GM18907 (cell line): Measurements from ENCODE around the gene TPRN.
A peak's percentile ranks its signal among the peaks of the same experiment; 100 is the strongest.

Experiments used
- ATAC-seq: cut with Tn5 transposase; IDR thresholded peaks from one replicate; pipeline ENCODE4 v1.9.1; 2021; ENCODE audit warnings: mild to moderate bottlenecking, moderate library complexity; ENCODE audit not compliant: unreplicated experiment

TPRN gene

GRCh38 chr9:137236936-137237421, 36.4 kb upstream of the TPRN start:
- no peak for ATAC-seq

- peak; percentile 23 for ATAC-seq
These were observed 35.8 kb upstream of the TPRN start for GRCh38 chr9:137236238-137236935.

GRCh38 chr9:137235424-137236237, 35.1 kb upstream of the TPRN start:
- no peak for ATAC-seq

- no peak for ATAC-seq
These were observed 34.4 kb upstream of the TPRN start for GRCh38 chr9:137234758-137235423.

GRCh38 chr9:137234055-137234697, 33.6 kb upstream of the TPRN start:
- ATAC-seq: no peak

GRCh38 chr9:137233143-137233980, 32.8 kb upstream of the TPRN start:
- ATAC-seq: no peak

GRCh38 chr9:137232510-137232909, 32.0 kb upstream of the TPRN start:
- ATAC-seq: no peak

- ATAC-seq: no peak
These were observed 31.6 kb upstream of the TPRN start for GRCh38 chr9:137232101-137232500.

GRCh38 chr9:137231372-137232039, 31.0 kb upstream of the TPRN start:
- no peak for ATAC-seq

GRCh38 chr9:137230705-137231371, 30.3 kb upstream of the TPRN start, which contains the start of gene SLC34A3:
TSS of gene SLC34A3 (plus strand) at chr9:137230901. CDS start at chr9:137231703, 802 bp downstream.
- ATAC-seq: no peak

GRCh38 chr9:137229903-137230704, 29.6 kb upstream of the TPRN start:
- no peak for ATAC-seq

- no peak for ATAC-seq
These were observed 28.7 kb upstream of the TPRN start for GRCh38 chr9:137228968-137229896.

- no peak for ATAC-seq
These were observed 28.0 kb upstream of the TPRN start for GRCh38 chr9:137228506-137228967.

GRCh38 chr9:137227853-137228505, 27.4 kb upstream of the TPRN start:
- ATAC-seq: no peak

- ATAC-seq: no peak
These were observed 26.7 kb upstream of the TPRN start, which contains the start of gene RNF224 for GRCh38 chr9:137227054-137227852. TSS of gene RNF224 (plus strand) at chr9:137227502. CDS start at chr9:137228336, 834 bp downstream.
